DND-41 (cell line): ENCODE data around the gene SLC46A2.
A peak's percentile ranks its signal among the peaks of the same experiment; 100 is the strongest.

Source experiments
- ATAC-seq: fragments of 200-7000 bp; cut with Tn5 transposase; 3 replicates; pipeline ENCODE4 v1.9.1; 2021; ENCODE audit warnings: low read depth; ENCODE audit not compliant: insufficient read depth
- DNase-seq: peaks from one replicate; pipeline ENCODE4 v3.0.0-alpha.2; 2020
- H2AFZ ChIP-seq: 2 replicates; pipeline ENCODE4 v1.6.0; 2012; ENCODE audit warnings: low read depth, low read length
- H3K27ac ChIP-seq: 2 replicates; pipeline ENCODE4 v1.5.1; 2012; ENCODE audit warnings: low read length, inconsistent platforms
- H3K27me3 ChIP-seq: fragments of 200-600 bp; sonication (generic); 2 replicates; pipeline ENCODE4 v1.6.0; 2012; ENCODE audit warnings: low read length, mild to moderate bottlenecking, inconsistent platforms; ENCODE audit not compliant: insufficient read depth, poor library complexity
- H3K36me3 ChIP-seq: 2 replicates; pipeline ENCODE4 v1.5.1; 2012; ENCODE audit warnings: low read length, inconsistent platforms; ENCODE audit not compliant: insufficient read depth
- H3K4me1 ChIP-seq: 2 replicates; pipeline ENCODE4 v1.5.1; 2012; ENCODE audit warnings: mild to moderate bottlenecking, low read length; ENCODE audit not compliant: insufficient read depth
- H3K4me2 ChIP-seq: 2 replicates; pipeline ENCODE4 v1.6.0; 2012; ENCODE audit warnings: mild to moderate bottlenecking, moderate library complexity, low read length, inconsistent platforms; ENCODE audit not compliant: insufficient read depth
- H3K4me3 ChIP-seq, 2 experiments: fragments of 200-600 bp in 1 of 2; shearing (Covaris generic) in 1 of 2; 2 replicates each; pipeline ENCODE4 v1.5.1; 2012 to 2016; ENCODE audit warnings: inconsistent platforms in 2 of 2, low read length in 2 of 2, mild to moderate bottlenecking in 2 of 2, low read depth in 1 of 2, moderate library complexity in 1 of 2
- H3K79me2 ChIP-seq: 2 replicates; pipeline ENCODE4 v1.6.0; 2012; ENCODE audit warnings: low read length, inconsistent platforms; ENCODE audit not compliant: insufficient read depth
- H3K9ac ChIP-seq: 2 replicates; pipeline ENCODE4 v1.6.0; 2012; ENCODE audit warnings: low read depth, mild to moderate bottlenecking, inconsistent platforms, low read length, moderate library complexity
- H3K9me3 ChIP-seq: 2 replicates; pipeline ENCODE4 v1.5.1; 2012; ENCODE audit warnings: low read length, moderate library complexity, mild to moderate bottlenecking, inconsistent platforms; ENCODE audit not compliant: insufficient read depth, severe bottlenecking
- H4K20me1 ChIP-seq: 2 replicates; pipeline ENCODE4 v1.6.0; 2012; ENCODE audit warnings: low read length; ENCODE audit not compliant: insufficient read depth
- EZH2 ChIP-seq: IDR thresholded peaks from 3 replicates; pipeline ENCODE4 v1.6.1; 2012; ENCODE audit warnings: borderline replicate concordance, low read depth, mild to moderate bottlenecking, moderate library complexity, low read length, inconsistent platforms; ENCODE audit not compliant: severe bottlenecking
- TF ChIP-seq, protein P1 (sequence below): IDR thresholded peaks from 2 replicates; pipeline ENCODE4 v1.5.1; 2012; ENCODE audit warnings: borderline replicate concordance, low read length, moderate library complexity, mild to moderate bottlenecking; ENCODE audit not compliant: poor library complexity, severe bottlenecking; ENCODE audit errors: extremely low read depth

SLC46A2 gene

DNA sequence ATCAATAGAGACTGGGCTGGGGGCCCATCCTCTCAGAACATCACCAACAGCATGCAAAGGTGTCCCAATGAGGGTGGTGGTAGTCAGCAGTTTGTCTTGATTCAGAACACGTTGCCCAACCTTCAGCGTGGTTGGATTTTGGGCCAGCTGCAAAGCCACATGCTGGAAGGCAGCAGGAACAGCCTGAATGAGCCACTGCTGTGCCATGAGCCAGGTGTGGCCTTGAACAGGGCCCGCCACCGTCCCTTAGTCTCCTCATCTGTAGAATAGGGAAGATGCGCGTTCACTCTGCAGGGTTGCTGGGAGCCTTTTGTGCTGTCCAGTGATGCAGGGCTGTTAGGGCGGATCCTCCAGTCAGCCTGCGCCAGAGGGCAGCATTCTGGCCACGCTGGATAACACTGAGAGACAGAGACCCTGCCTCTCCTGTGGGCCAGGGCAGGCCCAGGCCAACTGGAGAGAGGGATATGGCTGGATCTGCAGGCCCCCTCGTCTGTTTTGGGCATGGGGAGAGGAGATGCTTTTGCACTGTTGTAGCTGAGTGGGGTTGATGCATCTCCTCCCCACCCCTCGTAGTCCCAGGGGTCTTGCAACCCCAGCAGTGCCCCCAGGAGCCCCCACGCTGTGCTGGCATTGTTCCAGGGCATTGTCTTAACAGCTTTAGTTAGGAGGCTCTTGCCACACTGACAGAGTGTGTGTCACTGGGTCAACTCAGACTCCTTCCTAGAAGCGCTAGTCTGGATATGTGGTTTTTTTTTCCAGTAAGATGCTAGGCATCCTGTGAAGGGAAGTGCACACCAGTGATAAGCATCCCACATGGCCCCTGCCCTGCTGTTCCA, 42.1 kb downstream of the SLC46A2 start:
- H3K27me3 ChIP-seq: no peaks in the 10 kb centered on the region
- ATAC-seq (peak; percentile 39; the same call in 1 of the 3 replicates), DNase-seq (peak; percentile 7)
- no peak overlapping the region for H3K4me2 ChIP-seq
- 0 out of 2 replicates have a peak, but pooled peaks cover 4% of the 10 kb centered on the region for H3K4me1 ChIP-seq
- no peaks in the 10 kb centered on the region for H3K9me3 ChIP-seq
- no peak overlapping the region for H3K4me3 ChIP-seq
- no peaks in the 10 kb centered on the region for H3K36me3 ChIP-seq
- no peak overlapping the region for H2AFZ ChIP-seq
- no peak overlapping the region for H3K27ac ChIP-seq
- no peaks in the 10 kb centered on the region for H3K79me2 ChIP-seq
- no peaks in the 10 kb centered on the region for H4K20me1 ChIP-seq
- H3K9ac ChIP-seq: no peak overlapping the region
- no peak for TF ChIP-seq EZH2
- TF ChIP-seq, protein P1, sequence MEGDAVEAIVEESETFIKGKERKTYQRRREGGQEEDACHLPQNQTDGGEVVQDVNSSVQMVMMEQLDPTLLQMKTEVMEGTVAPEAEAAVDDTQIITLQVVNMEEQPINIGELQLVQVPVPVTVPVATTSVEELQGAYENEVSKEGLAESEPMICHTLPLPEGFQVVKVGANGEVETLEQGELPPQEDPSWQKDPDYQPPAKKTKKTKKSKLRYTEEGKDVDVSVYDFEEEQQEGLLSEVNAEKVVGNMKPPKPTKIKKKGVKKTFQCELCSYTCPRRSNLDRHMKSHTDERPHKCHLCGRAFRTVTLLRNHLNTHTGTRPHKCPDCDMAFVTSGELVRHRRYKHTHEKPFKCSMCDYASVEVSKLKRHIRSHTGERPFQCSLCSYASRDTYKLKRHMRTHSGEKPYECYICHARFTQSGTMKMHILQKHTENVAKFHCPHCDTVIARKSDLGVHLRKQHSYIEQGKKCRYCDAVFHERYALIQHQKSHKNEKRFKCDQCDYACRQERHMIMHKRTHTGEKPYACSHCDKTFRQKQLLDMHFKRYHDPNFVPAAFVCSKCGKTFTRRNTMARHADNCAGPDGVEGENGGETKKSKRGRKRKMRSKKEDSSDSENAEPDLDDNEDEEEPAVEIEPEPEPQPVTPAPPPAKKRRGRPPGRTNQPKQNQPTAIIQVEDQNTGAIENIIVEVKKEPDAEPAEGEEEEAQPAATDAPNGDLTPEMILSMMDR: no peak

- no peaks in the 10 kb centered on the region for H3K27me3 ChIP-seq
- H4K20me1 ChIP-seq: no peaks in the 10 kb centered on the region
- no peaks in the 10 kb centered on the region for H3K79me2 ChIP-seq
- H3K4me2 ChIP-seq: no peak overlapping the region
- no peak for ATAC-seq
- no peak for DNase-seq
- H2AFZ ChIP-seq: no peak overlapping the region
- no peaks in the 10 kb centered on the region for H3K36me3 ChIP-seq
- no peak overlapping the region for H3K27ac ChIP-seq
- TF ChIP-seq EZH2: no peak
- TF ChIP-seq, protein P1: no peak
- 0 out of 2 replicates have a peak, but pooled peaks cover 4% of the 10 kb centered on the region for H3K4me1 ChIP-seq
- H3K9ac ChIP-seq: no peak overlapping the region
- no peak overlapping the region for H3K4me3 ChIP-seq
- no peaks in the 10 kb centered on the region for H3K9me3 ChIP-seq
Observed at GRCh38 chr9:112846528-112847488, 43.9 kb downstream of the SLC46A2 start.

GRCh38 chr9:112844771-112845542, 45.7 kb downstream of the SLC46A2 start:
- no peak overlapping the region for H3K9ac ChIP-seq
- ATAC-seq (peak; percentile 77), DNase-seq (peak; percentile 72)
- TF ChIP-seq EZH2: no peak
- TF ChIP-seq, protein P1: peak; percentile 89
- H3K27me3 ChIP-seq: no peaks in the 10 kb centered on the region
- no peak overlapping the region for H3K27ac ChIP-seq
- H3K4me1 ChIP-seq: 0 out of 2 replicates have a peak, but pooled peaks cover 4% of the 10 kb centered on the region
- no peaks in the 10 kb centered on the region for H3K9me3 ChIP-seq
- no peak overlapping the region for H3K4me2 ChIP-seq
- no peak overlapping the region for H2AFZ ChIP-seq
- no peaks in the 10 kb centered on the region for H3K36me3 ChIP-seq
- H4K20me1 ChIP-seq: no peaks in the 10 kb centered on the region
- no peak overlapping the region for H3K4me3 ChIP-seq
- H3K79me2 ChIP-seq: no peaks in the 10 kb centered on the region
